HCT116 (cell line): ENCODE data around the gene BRINP2. TPM values are rescaled to one million over a fixed set of nuclear protein-coding genes. Genes with fewer than 3 reads are reported as not detected.

ENCODE experiments used
- ATAC-seq: fragments of 200-7000 bp; cut with Tn5 transposase; 2 replicates; pipeline ENCODE4 v1.9.1; 2020; ENCODE audit warnings: mild to moderate bottlenecking, moderate library complexity
- BruUV-seq: library from RNA; stranded (reverse); fragments of 400-500 nt; replicated peaks from 2 replicates; lab custom pipeline; 2021; lab: Mats Ljungman, UMichigan
- CTCF ChIA-PET: fragments of 300-600 bp; sonication (Branson Sonifier 250); formaldehyde crosslinking; loops from one replicate; lab custom pipeline; 2021; ENCODE audit warnings: antibody characterized with exemption; lab: Charles Lee
- POLR2A ChIA-PET: fragments of 300-600, 350-600 bp; sonication (Branson Sonifier 250); formaldehyde crosslinking; loops from one replicate; lab custom pipeline; 2021; ENCODE audit warnings: antibody characterized with exemption; lab: Charles Lee
- RAD21 ChIA-PET, 2 experiments: fragments of 300-600 bp; sonication (Branson Sonifier 250); formaldehyde crosslinking; loops; one replicate each; lab custom pipeline; 2023; ENCODE audit warnings: low total read pairs in 2 of 2; ENCODE audit not compliant: uncharacterized antibody in 2 of 2, unreplicated experiment in 2 of 2, low non-redundant PET in 1 of 2; lab: Charles Lee
- DNase-seq: peaks from one replicate; pipeline ENCODE4 v3.0.0-alpha.2; 2010; ENCODE audit warnings: low read depth, low spot score
- H2AFZ ChIP-seq: fragments of 200-600 bp; shearing (Covaris generic), sonication (generic); 2 replicates; pipeline ENCODE4 v1.6.1; 2017; ENCODE audit warnings: low read depth, mixed run types, mixed read lengths, antibody characterized with exemption, low read length; ENCODE audit not compliant: poor library complexity, severe bottlenecking
- H3K27ac ChIP-seq: 2 replicates; pipeline ENCODE4 v1.5.1; 2012; ENCODE audit warnings: low read depth, low read length
- H3K27me3 ChIP-seq: fragments of 200-600 bp; sonication (generic); 2 replicates; pipeline ENCODE4 v1.6.1; 2016; ENCODE audit warnings: mixed run types, low read length, mixed read lengths; ENCODE audit not compliant: insufficient read depth
- H3K36me3 ChIP-seq, 2 experiments: fragments of 200-500 bp in 1 of 2; fragments of 200-600 bp in 1 of 2; sonication (Bioruptor generic) in 1 of 2; sonication (generic) in 1 of 2; 2 replicates each; pipeline versions ENCODE4 v1.5.1 to v1.6.1; 2014 to 2016; ENCODE audit warnings: low read length in 2 of 2, inconsistent platforms in 1 of 2, mixed read lengths in 1 of 2, mixed run types in 1 of 2; ENCODE audit not compliant: insufficient read depth in 2 of 2, control insufficient read depth in 1 of 2
- H3K4me1 ChIP-seq, 2 experiments: fragments of 200-600 bp in 1 of 2; sonication (generic) in 1 of 2; 2 replicates each; pipeline versions ENCODE4 v1.5.1 to v1.6.1; 2012 to 2017; ENCODE audit warnings: low read length in 2 of 2, inconsistent platforms in 1 of 2, mild to moderate bottlenecking in 1 of 2, mixed read lengths in 1 of 2, mixed run types in 1 of 2, moderate library complexity in 1 of 2; ENCODE audit not compliant: insufficient read depth in 2 of 2, control insufficient read depth in 1 of 2
- H3K4me2 ChIP-seq: fragments of 200-600 bp; sonication (generic); 2 replicates; pipeline ENCODE4 v1.6.1; 2017; ENCODE audit warnings: mixed run types, low read length, mixed read lengths
- H3K4me3 ChIP-seq, 2 experiments: fragments of 200-600 bp in 1 of 2; sonication (generic) in 1 of 2; replicated peaks in 1 of 2; 2 replicates each; pipeline ENCODE4 v1.5.1; 2011 to 2016; ENCODE audit warnings: low read length in 2 of 2, control low read depth in 1 of 2, low read depth in 1 of 2, mild to moderate bottlenecking in 1 of 2, mixed read lengths in 1 of 2, mixed run types in 1 of 2
- H3K79me2 ChIP-seq: fragments of 200-600 bp; sonication (generic); 2 replicates; pipeline ENCODE4 v1.6.1; 2017; ENCODE audit warnings: mild to moderate bottlenecking, mixed run types, low read length, moderate library complexity, mixed read lengths; ENCODE audit not compliant: insufficient read depth
- H3K9ac ChIP-seq: fragments of 200-600 bp; sonication (generic); 2 replicates; pipeline ENCODE4 v1.6.1; 2016; ENCODE audit warnings: low read length, mixed read lengths
- H3K9me2 ChIP-seq: fragments of 200-600 bp; sonication (generic), shearing (Covaris generic); 2 replicates; pipeline ENCODE4 v1.6.1; 2017; ENCODE audit warnings: mixed run types, mild to moderate bottlenecking, moderate library complexity; ENCODE audit not compliant: insufficient read depth
- H3K9me3 ChIP-seq, 2 experiments: fragments of 200-500 bp in 1 of 2; fragments of 200-600 bp in 1 of 2; sonication (Bioruptor generic) in 1 of 2; sonication (generic) in 1 of 2; 2 replicates each; pipeline ENCODE4 v1.6.1; 2014 to 2017; ENCODE audit warnings: low read length in 2 of 2, mixed read lengths in 2 of 2, inconsistent platforms in 1 of 2, low read depth in 1 of 2, mild to moderate bottlenecking in 1 of 2, mixed run types in 1 of 2, moderate library complexity in 1 of 2; ENCODE audit not compliant: control insufficient read depth in 1 of 2, insufficient read depth in 1 of 2
- H4K20me1 ChIP-seq: fragments of 200-600 bp; sonication (generic), shearing (Covaris generic); 2 replicates; pipeline ENCODE4 v1.6.1; 2017; ENCODE audit warnings: mixed run types, mild to moderate bottlenecking, moderate library complexity; ENCODE audit not compliant: insufficient read depth
- CBX3 ChIP-seq: IDR thresholded peaks from 2 replicates; pipeline ENCODE4 v1.6.1; 2012; ENCODE audit warnings: low read depth
- CTCF ChIP-seq, 3 experiments: fragments of 200-600 bp in 1 of 3; sonication (generic) in 1 of 3; IDR thresholded peaks in 2 of 3; conservative IDR thresholded peaks in 1 of 3; 2 replicates each; pipeline ENCODE4 v1.5.1; 2012 to 2017; ENCODE audit warnings: low read depth in 2 of 3, low read length in 2 of 3, antibody characterized with exemption in 1 of 3, borderline replicate concordance in 1 of 3, control low read depth in 1 of 3, mild to moderate bottlenecking in 1 of 3, mixed read lengths in 1 of 3, mixed run types in 1 of 3, moderate library complexity in 1 of 3; ENCODE audit not compliant: insufficient read depth in 1 of 3
- MAX ChIP-seq: IDR thresholded peaks from 2 replicates; pipeline ENCODE4 v1.6.1; 2012
- POLR2A ChIP-seq: IDR thresholded peaks from 2 replicates; pipeline ENCODE4 v1.7.0; 2011; ENCODE audit warnings: borderline replicate concordance; ENCODE audit not compliant: insufficient read depth, insufficient read length; ENCODE audit errors: extremely low read depth
- POLR2AphosphoS5 ChIP-seq: IDR thresholded peaks from 2 replicates; pipeline ENCODE4 v1.6.1; 2011; ENCODE audit warnings: mild to moderate bottlenecking, low read depth, low read length, moderate library complexity
- SP1 ChIP-seq: IDR thresholded peaks from 2 replicates; pipeline ENCODE4 v1.6.1; 2012; ENCODE audit warnings: low read depth
- ZBTB33 ChIP-seq: IDR thresholded peaks from 2 replicates; pipeline ENCODE4 v1.6.1; 2011; ENCODE audit warnings: mild to moderate bottlenecking, low read length, moderate library complexity; ENCODE audit not compliant: insufficient replicate concordance; ENCODE audit errors: extremely low read depth
- ZNF274 ChIP-seq: fragments of 200-500 bp; sonication (Bioruptor generic); IDR thresholded peaks from 2 replicates; pipeline ENCODE4 v1.6.1; 2014; ENCODE audit warnings: mild to moderate bottlenecking, low read depth, low read length, inconsistent platforms
- intact Hi-C: fragments of 100-400 bp; cut with micrococcal nuclease; formaldehyde crosslinking; loops from 2 replicates; pipeline ENCODE4 v1.10.0; 2022
- total RNA-seq: library from RNA; stranded (reverse); gene quantifications from one replicate; pipeline ENCODE4 v1.2.1, GENCODE V29; 2021; ENCODE audit not compliant: unreplicated experiment

BRINP2 gene
- total RNA-seq, 1 experiment from 2014 or later = not detected

- no peak for ATAC-seq
These were observed 139.1 kb downstream of the BRINP2 start for GRCh38 chr1:177309880-177310279.

More at GRCh38 chr1:177309880-177310279, 139.1 kb downstream of the BRINP2 start:
- Histone ChIP-seq H3K9me3 (no peaks in the 10 kb centered on the region), H3K36me3 (no peaks in the 10 kb centered on the region), H3K27me3 (0 out of 2 replicates have a peak, but pooled peaks cover 6% of the 10 kb centered on the region), H3K9me2 (no peaks in the 10 kb centered on the region), H3K9ac (no peak overlapping the region), H3K4me2 (no peak overlapping the region), H3K27ac (no peak overlapping the region), H3K4me1 (no peaks in the 10 kb centered on the region), H3K79me2 (no peaks in the 10 kb centered on the region), H3K4me3 (no peak overlapping the region), H2AFZ (no peak overlapping the region), H4K20me1 (no peaks in the 10 kb centered on the region)
- RAD21 ChIA-PET = no interaction called here
- TF ChIP-seq CTCF (IDR thresholded peaks at IDR 0.05 in 2 of 3, conservative IDR thresholded peaks at IDR 0.05 in 1 of 3; ENCODE audit: borderline replicate concordance in 1 of 3, insufficient read depth in 1 of 3, low read depth in 2 of 3, low read length in 2 of 3) = no peak
- no peak for TF ChIP-seq ZNF274
- TF ChIP-seq POLR2A = no peak
- TF ChIP-seq SP1 = no peak
- no peak for TF ChIP-seq ZBTB33
- no peak for TF ChIP-seq POLR2AphosphoS5
- TF ChIP-seq CBX3 = no peak
- TF ChIP-seq MAX = no peak
- POLR2A ChIA-PET = no interaction called here
- CTCF ChIA-PET = no interaction called here
- intact Hi-C loops = no loop called here
- no TSS peak for BruUV-seq
- no peak for DNase-seq
